Tibial nerve (tissue), 4 donors: ENCODE results near the gene TNPO3. TPM values are rescaled to one million over a fixed set of nuclear protein-coding genes. Genes with fewer than 3 reads are reported as not detected.
"Not testable (repeated sequence)": the region's sequence is repeated elsewhere in the genome, so short reads cannot be mapped to it uniquely, and the experiment has no call there.

Experiments used
- DNase-seq, 2 donors: peaks; one replicate each; pipeline ENCODE4 v3.0.0-alpha.2; 2019; ENCODE audit warnings: low spot score in 2 of 2
- H3K27ac ChIP-seq, 4 donors: fragments of 200-600 bp; sonication (generic) in 3 of 4; one replicate each; pipeline ENCODE4 v1.5.1; 2017 to 2019; ENCODE audit warnings: mild to moderate bottlenecking in 1 of 4
- H3K27me3 ChIP-seq, 2 donors: fragments of 200-600 bp; sonication (generic) in 1 of 2; one replicate each; pipeline versions ENCODE4 v1.5.1 to v1.6.0; 2017 to 2019
- H3K36me3 ChIP-seq, 3 donors: fragments of 200-600 bp; sonication (generic); one replicate each; pipeline ENCODE4 v1.5.1; 2018 to 2019
- H3K4me1 ChIP-seq, 4 donors: fragments of 200-600 bp; sonication (generic) in 3 of 4; one replicate each; pipeline ENCODE4 v1.5.1; 2017 to 2019
- H3K4me3 ChIP-seq, 4 donors: fragments of 200-600 bp; sonication (generic) in 3 of 4; one replicate each; pipeline ENCODE4 v1.5.1; 2017 to 2019; ENCODE audit warnings: mild to moderate bottlenecking in 1 of 4, moderate library complexity in 1 of 4
- H3K9me3 ChIP-seq, 4 donors: fragments of 200-600 bp; sonication (generic) in 3 of 4; one replicate each; pipeline ENCODE4 v1.5.1; 2017 to 2019
- EP300 ChIP-seq, 2 donors: sonication (generic); formaldehyde crosslinking; IDR thresholded peaks; one replicate each; pipeline ENCODE4 v1.6.1; 2017; ENCODE audit warnings: antibody characterized with exemption in 2 of 2, mild to moderate bottlenecking in 1 of 2
- POLR2A ChIP-seq, 2 donors: fragments of 450-650 bp; IDR thresholded peaks; one replicate each; pipeline ENCODE4 v1.6.1; 2017; ENCODE audit warnings: antibody characterized with exemption in 2 of 2, mild to moderate bottlenecking in 2 of 2, moderate library complexity in 2 of 2
- WGBS, 2 donors: methylation state at CpG; one replicate each; pipeline ENCODE4 v1.1.5; 2018; 5-methylcytosine and 5-hydroxymethylcytosine counted together
- total RNA-seq, 4 donors: library from RNA; depleted of rRNA; stranded (reverse); fragments of >200 nt; gene quantifications; one replicate each; pipeline ENCODE4 v1.1.0, GENCODE V29; 2016
- TF ChIP-seq, protein P1 (sequence below), 5 experiments: fragments of 200-600 bp in 3 of 5; fragments of 450-650 bp in 2 of 5; sonication (generic) in 3 of 5; IDR thresholded peaks; one replicate each; pipeline ENCODE4 v1.5.1; 2016 to 2019; ENCODE audit warnings: antibody characterized with exemption in 5 of 5, mild to moderate bottlenecking in 3 of 5, moderate library complexity in 2 of 5

Gene TNPO3
- total RNA-seq, 4 donors from 2014 or later: 33.9 to 36.9 (median 35.5) TPM

DNA sequence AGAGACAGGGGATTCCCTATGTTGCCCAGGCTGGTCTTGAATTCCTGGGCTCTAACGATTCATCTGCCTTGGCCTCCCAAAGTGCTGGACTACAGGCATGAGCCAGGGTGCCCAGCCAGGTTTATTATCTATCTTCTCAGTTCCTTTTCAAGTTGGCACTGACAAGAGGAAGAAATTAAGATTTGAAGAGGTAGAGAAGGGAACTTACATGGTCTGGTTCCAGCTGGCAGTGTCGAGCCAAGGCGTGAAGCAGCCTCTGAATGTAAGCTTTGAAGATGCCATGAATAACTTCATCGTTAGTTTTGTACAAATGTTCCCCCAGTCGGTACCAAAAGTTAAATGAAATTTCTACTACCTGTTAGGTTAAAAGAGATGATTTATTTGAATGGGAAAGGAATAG is 57.7 kb downstream of the TNPO3 start:
- Histone ChIP-seq H3K27ac (no peak overlapping the region), H3K27me3 (no peaks in the 10 kb centered on the region), H3K4me1 (no peaks in the 10 kb centered on the region), H3K36me3 (peaks cover 0 to 92% (median 4%) of the 10 kb centered on the region in 3 donors), H3K9me3 (no peaks in the 10 kb centered on the region), H3K4me3 (no peak overlapping the region)
- 94 to 97% methylated on average over 5 of the region's 5 CpGs for WGBS, 2 donors
- no peak for TF ChIP-seq EP300 (IDR thresholded peaks at IDR 0.05)
- no peak for TF ChIP-seq POLR2A (IDR thresholded peaks at IDR 0.05)
- TF ChIP-seq, protein P1, sequence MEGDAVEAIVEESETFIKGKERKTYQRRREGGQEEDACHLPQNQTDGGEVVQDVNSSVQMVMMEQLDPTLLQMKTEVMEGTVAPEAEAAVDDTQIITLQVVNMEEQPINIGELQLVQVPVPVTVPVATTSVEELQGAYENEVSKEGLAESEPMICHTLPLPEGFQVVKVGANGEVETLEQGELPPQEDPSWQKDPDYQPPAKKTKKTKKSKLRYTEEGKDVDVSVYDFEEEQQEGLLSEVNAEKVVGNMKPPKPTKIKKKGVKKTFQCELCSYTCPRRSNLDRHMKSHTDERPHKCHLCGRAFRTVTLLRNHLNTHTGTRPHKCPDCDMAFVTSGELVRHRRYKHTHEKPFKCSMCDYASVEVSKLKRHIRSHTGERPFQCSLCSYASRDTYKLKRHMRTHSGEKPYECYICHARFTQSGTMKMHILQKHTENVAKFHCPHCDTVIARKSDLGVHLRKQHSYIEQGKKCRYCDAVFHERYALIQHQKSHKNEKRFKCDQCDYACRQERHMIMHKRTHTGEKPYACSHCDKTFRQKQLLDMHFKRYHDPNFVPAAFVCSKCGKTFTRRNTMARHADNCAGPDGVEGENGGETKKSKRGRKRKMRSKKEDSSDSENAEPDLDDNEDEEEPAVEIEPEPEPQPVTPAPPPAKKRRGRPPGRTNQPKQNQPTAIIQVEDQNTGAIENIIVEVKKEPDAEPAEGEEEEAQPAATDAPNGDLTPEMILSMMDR (IDR thresholded peaks at IDR 0.05): no peak
- no peak for DNase-seq

DNA sequence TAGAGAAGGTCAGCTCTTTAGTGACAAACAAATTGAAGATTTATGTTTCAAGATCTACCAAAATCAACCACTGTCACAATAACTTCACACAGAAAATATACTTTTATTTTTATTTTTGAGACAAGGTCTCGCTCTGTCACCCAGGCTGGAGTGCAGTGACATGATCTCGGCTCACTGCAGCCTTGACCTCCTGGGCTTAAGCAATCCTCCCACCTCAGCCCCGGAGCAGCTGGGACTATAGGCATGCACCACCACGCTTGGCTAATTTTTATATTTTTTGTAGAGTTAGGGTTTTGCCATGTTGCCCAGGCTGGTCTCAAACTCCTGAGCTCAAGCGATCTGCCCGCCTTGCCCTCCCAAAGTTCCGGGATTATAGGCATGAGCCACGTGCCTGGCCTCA is 60.4 kb downstream of the TNPO3 start:
- DNase-seq, H3K9me3 ChIP-seq, H3K27me3 ChIP-seq, H3K4me3 ChIP-seq, H3K4me1 ChIP-seq, H3K27ac ChIP-seq: not testable (repeated sequence)
- WGBS, 2 donors: 95 to 96% methylated on average over 8 of the region's 8 CpGs
- peaks cover 0 to 90% (median 4%) of the 10 kb centered on the region in 3 donors for H3K36me3 ChIP-seq

DNA sequence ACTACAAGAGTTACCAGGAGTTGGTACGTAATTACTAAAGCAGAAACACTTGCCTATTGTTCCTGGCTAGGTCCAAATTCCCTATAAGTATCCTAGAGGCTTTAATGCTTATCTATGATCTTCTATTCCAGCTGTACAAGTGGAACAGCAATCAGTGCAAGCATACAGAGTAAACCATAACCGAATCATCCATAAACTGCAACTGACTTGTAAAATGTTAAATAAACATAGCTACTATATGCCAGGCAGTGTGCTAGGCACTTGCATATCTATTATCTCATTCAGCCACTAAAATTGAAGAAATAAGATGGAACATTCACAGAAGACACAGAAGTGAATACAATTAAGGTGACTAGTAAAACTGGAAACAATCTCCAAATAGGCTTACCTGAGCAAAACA is 61.5 kb downstream of the TNPO3 start:
- H3K27me3 ChIP-seq: no peaks in the 10 kb centered on the region
- H3K9me3 ChIP-seq: no peaks in the 10 kb centered on the region
- H3K36me3 ChIP-seq: peaks cover 0 to 90% (median 4%) of the 10 kb centered on the region in 3 donors
- no peak for DNase-seq
- H3K4me3 ChIP-seq: no peak overlapping the region
- no peaks in the 10 kb centered on the region for H3K4me1 ChIP-seq
- 82 to 90% methylated on average over 2 of the region's 2 CpGs for WGBS, 2 donors
- no peak overlapping the region for H3K27ac ChIP-seq
- TF ChIP-seq POLR2A (IDR thresholded peaks at IDR 0.05): no peak
- TF ChIP-seq, protein P1 (IDR thresholded peaks at IDR 0.05): no peak
- no peak for TF ChIP-seq EP300 (IDR thresholded peaks at IDR 0.05)

- Histone ChIP-seq H3K27me3 (no peaks in the 10 kb centered on the region), H3K4me3 (no peak overlapping the region), H3K4me1 (no peaks in the 10 kb centered on the region), H3K36me3 (peaks cover 0 to 90% (median 5%) of the 10 kb centered on the region in 3 donors), H3K27ac (no peak overlapping the region), H3K9me3 (no peaks in the 10 kb centered on the region)
- no peak for DNase-seq
- 67 to 72% methylated on average over 9 of the region's 9 CpGs for WGBS, 2 donors
- TF ChIP-seq, protein P1 (IDR thresholded peaks at IDR 0.05): no peak
- TF ChIP-seq POLR2A (IDR thresholded peaks at IDR 0.05): no peak
- TF ChIP-seq EP300 (IDR thresholded peaks at IDR 0.05): no peak
Measured at GRCh38 chr7:128989961-128990360, 65.0 kb downstream of the TNPO3 start.

DNA sequence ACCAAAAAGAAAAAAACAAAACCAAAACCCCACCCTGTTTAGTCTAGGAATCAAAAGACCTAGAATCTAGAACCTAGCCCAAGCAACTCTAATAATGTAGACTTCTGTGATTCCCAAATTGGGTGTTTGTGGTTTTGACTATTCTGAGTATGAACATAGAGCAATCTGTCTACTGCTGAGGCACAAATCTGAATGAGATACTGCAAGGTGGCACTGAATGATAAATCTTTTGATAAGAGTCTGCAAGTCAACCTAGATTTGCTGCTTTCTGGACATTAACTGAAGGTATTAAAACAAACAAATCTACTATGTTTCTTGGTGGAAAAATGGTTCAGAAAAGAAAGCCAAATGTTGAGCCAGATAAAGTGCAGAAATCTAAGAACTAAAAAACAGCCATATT is 66.5 kb downstream of the TNPO3 start:
- no peaks in the 10 kb centered on the region for H3K4me1 ChIP-seq
- H3K36me3 ChIP-seq: peaks cover 0 to 90% (median 5%) of the 10 kb centered on the region in 3 donors
- no peaks in the 10 kb centered on the region for H3K9me3 ChIP-seq
- H3K27ac ChIP-seq: no peak overlapping the region
- TF ChIP-seq EP300 (IDR thresholded peaks at IDR 0.05) (no peak), POLR2A (IDR thresholded peaks at IDR 0.05) (no peak)
- TF ChIP-seq, protein P1 (IDR thresholded peaks at IDR 0.05): no peak
- H3K27me3 ChIP-seq: no peaks in the 10 kb centered on the region
- DNase-seq: no peak
- no peak overlapping the region for H3K4me3 ChIP-seq

- TF ChIP-seq, protein P1 (IDR thresholded peaks at IDR 0.05): no peak
- TF ChIP-seq POLR2A (IDR thresholded peaks at IDR 0.05) (no peak), EP300 (IDR thresholded peaks at IDR 0.05) (no peak)
- Histone ChIP-seq H3K27ac (no peak overlapping the region), H3K36me3 (peaks cover 0 to 98% (median 11%) of the 10 kb centered on the region in 3 donors), H3K9me3 (no peaks in the 10 kb centered on the region), H3K4me3 (no peak overlapping the region), H3K27me3 (no peaks in the 10 kb centered on the region), H3K4me1 (no peaks in the 10 kb centered on the region)
- no peak for DNase-seq
- WGBS, 2 donors: 66 to 68% methylated on average over 3 of the region's 3 CpGs
Measured at GRCh38 chr7:128986609-128987008, 68.3 kb downstream of the TNPO3 start.
